GM12891 (cell line): ENCODE measurements around the gene FLT4.
A peak's percentile ranks its signal among the peaks of the same experiment; 100 is the strongest.

ENCODE experiments used
- DNase-seq: peaks from one replicate; pipeline ENCODE4 v3.0.0; 2011; ENCODE audit warnings: low spot score; ENCODE audit not compliant: insufficient read length
- FAIRE-seq: peaks from 2 replicates; lab custom pipeline; 2011; peaks lifted over from hg19 to GRCh38; lab: Jason Lieb, UNC
- PAX5 ChIP-seq: IDR thresholded peaks from 2 replicates; pipeline ENCODE4 v1.6.1; 2011; ENCODE audit warnings: low read length, moderate library complexity, mild to moderate bottlenecking; ENCODE audit not compliant: insufficient read depth, severe bottlenecking
- POLR2A ChIP-seq: IDR thresholded peaks from 2 replicates; pipeline ENCODE4 v1.6.1; 2011; ENCODE audit warnings: low read depth, low read length, control low read depth
- POLR2AphosphoS5 ChIP-seq: IDR thresholded peaks from 2 replicates; pipeline ENCODE4 v1.6.1; 2011; ENCODE audit warnings: low read depth, low read length, control low read depth
- POU2F2 ChIP-seq: IDR thresholded peaks from 2 replicates; pipeline ENCODE4 v1.6.1; 2011; ENCODE audit warnings: low read depth, mild to moderate bottlenecking, control low read depth, low read length, moderate library complexity
- SPI1 ChIP-seq: IDR thresholded peaks from 2 replicates; pipeline ENCODE4 v1.6.1; 2011; ENCODE audit warnings: low read depth, low read length, control low read depth
- TAF1 ChIP-seq: IDR thresholded peaks from 2 replicates; pipeline ENCODE4 v1.6.1; 2011; ENCODE audit warnings: low read depth, low read length, control low read depth

Gene FLT4

GRCh38 chr5:180648658-180649296 is 623 bp downstream of the FLT4 start:
- FAIRE-seq: no peak
- TF ChIP-seq SPI1: no peak
- no peak for TF ChIP-seq POLR2AphosphoS5
- TF ChIP-seq PAX5: no peak
- no peak for TF ChIP-seq TAF1
- TF ChIP-seq POU2F2: no peak
- no peak for TF ChIP-seq POLR2A
- DNase-seq: no peak

- no peak for DNase-seq
- FAIRE-seq: no peak
- TF ChIP-seq POLR2A: no peak
- no peak for TF ChIP-seq SPI1
- TF ChIP-seq PAX5: no peak
- no peak for TF ChIP-seq TAF1
- TF ChIP-seq POLR2AphosphoS5: no peak
Measured at GRCh38 chr5:180647941-180648500, 1.4 kb downstream of the FLT4 start.

- DNase-seq: no peak
- TF ChIP-seq TAF1 (no peak), POLR2AphosphoS5 (no peak), POLR2A (no peak), POU2F2 (no peak), SPI1 (no peak), PAX5 (no peak)
- FAIRE-seq: no peak
Measured at GRCh38 chr5:180647465-180647864, 1.9 kb downstream of the FLT4 start.

- TF ChIP-seq PAX5: no peak
- TF ChIP-seq SPI1: no peak
- no peak for TF ChIP-seq POLR2A
- no peak for TF ChIP-seq TAF1
- TF ChIP-seq POLR2AphosphoS5: no peak
- TF ChIP-seq POU2F2: no peak
- no peak for FAIRE-seq
- no peak for DNase-seq
Measured at GRCh38 chr5:180646963-180647305, 2.5 kb downstream of the FLT4 start.

GRCh38 chr5:180646289-180646962 is 3.0 kb downstream of the FLT4 start:
- FAIRE-seq (no peak), DNase-seq (no peak)
- TF ChIP-seq POLR2AphosphoS5: no peak
- no peak for TF ChIP-seq TAF1
- no peak for TF ChIP-seq PAX5
- TF ChIP-seq POU2F2: no peak
- TF ChIP-seq SPI1: no peak
- no peak for TF ChIP-seq POLR2A

GRCh38 chr5:180645274-180646204 is 3.9 kb downstream of the FLT4 start:
- DNase-seq (peak; percentile 13), FAIRE-seq (no peak)
- TF ChIP-seq TAF1 (no peak), PAX5 (no peak), POLR2A (no peak), SPI1 (no peak), POLR2AphosphoS5 (no peak), POU2F2 (no peak)

GRCh38 chr5:180644825-180645273 is 4.6 kb downstream of the FLT4 start:
- DNase-seq: no peak
- no peak for FAIRE-seq
- no peak for TF ChIP-seq POLR2A
- TF ChIP-seq PAX5: no peak
- no peak for TF ChIP-seq SPI1
- TF ChIP-seq POU2F2: no peak
- TF ChIP-seq TAF1: no peak
- TF ChIP-seq POLR2AphosphoS5: no peak

GRCh38 chr5:180644129-180644824 is 5.1 kb downstream of the FLT4 start:
- TF ChIP-seq TAF1 (no peak), POLR2AphosphoS5 (no peak), PAX5 (no peak), POLR2A (no peak), POU2F2 (no peak), SPI1 (no peak)
- DNase-seq (no peak), FAIRE-seq (no peak)
